VCaP (cell line): ENCODE data around the gene MMP28.

ENCODE experiments used
- H3K27ac ChIP-seq: fragments of 450-650 bp; 2 replicates; pipeline ENCODE4 v1.5.1; 2017
- CTCF ChIP-seq: fragments of 450-650 bp; conservative IDR thresholded peaks from 2 replicates; pipeline ENCODE4 v1.5.1; 2017; ENCODE audit warnings: mild to moderate bottlenecking, moderate library complexity

The MMP28 gene

GRCh38 chr17:35774499-35774898 is 20.9 kb downstream of the MMP28 start:
- peak overlapping the region; percentile 38 for H3K27ac ChIP-seq

GRCh38 chr17:35773679-35774425 is 21.6 kb downstream of the MMP28 start:
- H3K27ac ChIP-seq: peak overlapping the region; percentile 38
- no peak for TF ChIP-seq CTCF

More at GRCh38 chr17:35774499-35774898, 20.9 kb downstream of the MMP28 start:
- no peak for TF ChIP-seq CTCF

GRCh38 chr17:35773129-35773528 is 22.3 kb downstream of the MMP28 start:
- no peak overlapping the region for H3K27ac ChIP-seq
- TF ChIP-seq CTCF: no peak

- no peak overlapping the region for H3K27ac ChIP-seq
- peak; percentile 55 for TF ChIP-seq CTCF
Measured at GRCh38 chr17:35769895-35770486, 25.4 kb downstream of the MMP28 start.

GRCh38 chr17:35768797-35769196 is 26.6 kb downstream of the MMP28 start:
- TF ChIP-seq CTCF: no peak
- H3K27ac ChIP-seq: no peak overlapping the region

- peak; percentile 98 for TF ChIP-seq CTCF
- H3K27ac ChIP-seq: peak overlapping the region; percentile 7; the same call in 1 of the 2 replicates
Measured at GRCh38 chr17:35766903-35767510, 28.4 kb downstream of the MMP28 start.

GRCh38 chr17:35766489-35766877 is 29.0 kb downstream of the MMP28 start:
- TF ChIP-seq CTCF: no peak

More at GRCh38 chr17:35766489-35766877, 29.0 kb downstream of the MMP28 start:
- peak overlapping the region; percentile 7; the same call in 1 of the 2 replicates for H3K27ac ChIP-seq
